ENCODE results near the gene NMT2.
"Not testable (repeated sequence)": the region's sequence is repeated elsewhere in the genome, so short reads cannot be mapped to it uniquely, and the experiment has no call there.

Gene NMT2

DNA sequence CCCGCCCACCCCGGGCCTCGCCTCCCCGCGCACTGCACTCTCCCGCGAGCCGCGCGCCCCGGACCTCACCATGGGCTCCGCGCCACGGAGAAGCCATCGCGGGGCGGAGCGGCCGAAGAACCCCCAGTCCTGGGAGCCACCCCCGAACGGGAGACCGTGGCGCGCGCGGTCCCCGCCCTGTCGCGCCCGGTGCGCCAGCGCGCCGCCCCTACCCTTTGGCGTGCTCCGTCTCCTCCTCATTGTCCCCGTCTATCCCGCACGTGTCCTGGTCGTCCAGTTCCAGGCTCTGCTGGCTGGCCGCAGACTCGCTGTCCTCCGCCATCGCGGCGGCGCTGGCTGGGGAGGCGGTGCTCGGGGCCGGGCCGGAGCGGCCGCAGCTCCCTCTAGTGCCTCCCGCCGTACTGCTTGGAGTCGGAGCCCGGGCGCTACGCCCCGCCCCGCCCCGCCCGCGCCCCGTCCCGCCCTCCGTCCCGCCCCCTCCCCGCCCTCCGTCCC, at the start of gene NMT2:
NMT2 (minus strand) TSS at position 403 of the 495 bp plus-strand sequence; CDS start at position 322, 81 bp downstream.
- no peak for DNase-seq (ENCODE audit: low read depth in 3 of 3)

DNA sequence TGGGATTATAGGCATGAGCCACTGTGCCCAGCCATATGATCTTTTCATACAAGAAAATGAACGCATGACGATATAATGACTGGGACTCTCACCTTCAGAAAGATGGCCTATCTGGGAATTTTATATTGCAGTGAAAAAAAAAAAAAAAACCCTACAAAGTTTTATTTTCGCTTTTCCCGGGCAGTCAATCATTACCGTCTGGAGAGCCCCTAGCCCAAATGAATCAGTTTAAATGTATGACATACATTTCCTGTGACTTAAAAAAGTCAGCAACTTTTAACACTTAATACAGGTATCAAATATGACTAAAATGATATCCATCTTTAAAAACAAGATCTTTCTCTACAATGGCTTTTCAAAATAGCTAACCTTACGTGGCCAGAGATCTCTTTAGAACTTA, 48.2 kb upstream of the NMT2 start:
- no peak for DNase-seq (ENCODE audit: low read depth in 3 of 3)

DNA sequence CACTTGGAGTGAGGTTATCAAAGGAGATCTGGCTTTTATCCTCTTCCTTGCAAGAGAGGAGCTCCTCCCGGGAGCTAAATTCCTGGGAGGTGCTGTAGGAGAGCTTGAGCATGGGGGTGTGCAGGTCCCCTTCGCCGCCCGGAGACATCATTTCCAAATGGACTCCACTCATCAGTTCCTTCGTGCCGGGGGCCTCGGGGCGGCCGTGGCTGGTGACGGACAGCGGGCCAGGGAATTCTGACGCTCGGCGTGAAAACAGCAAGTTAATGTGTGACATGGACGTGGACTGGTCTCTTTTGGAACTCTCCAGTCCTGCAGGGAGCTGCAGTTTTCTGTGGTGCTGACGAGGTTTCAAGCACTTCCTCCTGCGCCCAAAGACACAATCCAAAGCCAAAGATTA, 45.7 kb upstream of the NMT2 start:
- no peak for DNase-seq (ENCODE audit: low read depth in 3 of 3)

DNA sequence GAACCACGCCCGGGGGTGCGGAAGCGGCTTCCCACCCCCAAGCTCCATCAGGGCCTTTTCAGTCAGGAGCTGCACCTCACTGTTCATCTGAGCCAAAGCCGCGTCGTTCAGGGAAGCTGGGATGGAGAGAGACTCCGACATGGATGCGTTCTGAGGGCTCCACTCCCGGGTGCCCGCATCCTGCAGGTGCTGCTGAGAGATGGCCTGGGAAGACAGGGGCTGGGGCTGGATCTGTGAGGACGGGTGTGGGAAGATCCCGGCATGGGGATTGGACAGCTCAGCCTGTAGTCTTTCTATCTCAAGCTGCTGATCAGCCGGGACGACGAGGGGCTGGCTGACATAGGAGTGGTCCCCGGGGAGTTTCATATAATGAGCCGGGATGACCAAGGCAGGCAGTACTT, 45.0 kb upstream of the NMT2 start:
- no peak for DNase-seq (ENCODE audit: low read depth in 3 of 3)

DNA sequence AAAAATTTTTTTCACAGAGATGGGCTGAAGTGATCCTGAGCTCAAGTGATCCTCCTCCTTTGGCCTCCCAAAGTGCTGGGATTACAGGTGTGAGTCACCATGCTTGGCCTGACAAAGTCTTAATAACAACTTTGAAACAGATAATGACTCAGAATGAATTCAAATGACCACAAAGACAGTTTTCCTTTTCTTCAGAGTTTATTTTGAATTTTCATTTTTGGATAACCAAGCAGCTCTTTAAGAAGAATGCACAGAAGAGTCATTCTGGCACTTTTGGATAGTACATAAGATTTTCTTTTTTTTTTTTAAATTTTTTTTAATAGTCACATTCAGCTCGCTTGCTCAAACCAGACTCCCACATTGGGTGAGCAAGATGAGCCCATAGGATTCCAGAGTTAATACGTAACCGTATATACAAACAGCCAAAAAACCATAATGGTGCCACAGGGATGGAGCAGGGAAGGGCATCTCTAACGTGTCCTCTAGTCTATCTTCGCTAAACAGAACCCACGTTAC, 43.0 kb upstream of the NMT2 start:
- DNase-seq (ENCODE audit: low read depth in 3 of 3), result no peak

DNA sequence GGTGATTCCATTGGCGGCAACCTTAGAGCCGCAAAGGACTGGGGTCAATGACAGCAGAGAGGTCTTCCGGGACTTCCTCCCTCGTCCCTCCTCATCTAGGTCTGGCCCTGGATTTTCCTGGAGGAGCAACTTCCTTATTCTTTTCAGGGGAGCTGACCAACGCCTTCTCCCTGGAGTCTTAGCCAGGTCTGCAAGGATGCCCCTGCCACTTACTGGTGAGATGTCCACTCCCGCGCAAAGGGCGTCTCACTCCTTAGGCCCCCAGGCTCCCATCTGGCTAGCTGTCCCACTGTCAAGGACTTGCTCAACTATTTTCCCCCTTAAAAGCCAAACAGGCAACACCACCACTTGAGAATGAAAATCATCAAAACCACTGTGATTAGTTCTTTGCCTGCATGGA, 42.0 kb upstream of the NMT2 start:
- DNase-seq (ENCODE audit: low read depth in 3 of 3), result no peak

DNA sequence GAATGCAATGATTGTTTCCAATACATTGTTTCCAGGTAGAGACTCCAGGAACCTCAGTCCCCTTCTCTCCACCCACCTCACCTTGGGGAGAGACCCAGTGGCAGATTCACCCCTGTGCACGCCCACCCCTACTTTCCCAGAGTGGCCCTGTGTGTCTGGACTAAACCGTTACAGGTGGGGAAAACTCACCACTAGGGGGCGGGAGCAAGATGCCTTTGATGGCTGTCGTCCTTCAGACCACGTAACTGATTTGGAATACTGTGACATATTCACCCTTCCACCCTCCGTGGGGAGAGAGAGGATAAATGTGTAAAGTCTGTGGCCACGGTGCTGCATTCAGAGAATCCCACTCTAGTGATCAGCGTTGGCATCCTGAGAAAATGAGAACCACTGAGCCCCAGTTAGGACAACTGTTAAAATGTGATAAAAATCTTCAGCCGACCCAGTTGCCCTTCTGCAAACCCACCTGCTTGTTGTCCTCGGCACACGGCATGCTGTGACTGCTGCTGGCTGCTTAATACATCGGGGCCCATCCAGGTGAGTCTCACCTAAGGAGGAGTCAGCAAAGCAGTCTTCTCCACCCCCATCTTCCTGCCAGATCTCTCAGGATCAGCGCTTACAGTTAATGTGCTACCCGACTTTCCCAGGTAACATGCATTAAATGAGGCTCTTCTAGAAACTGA, 41.5 kb upstream of the NMT2 start:
- DNase-seq (ENCODE audit: low read depth in 3 of 3), result peak; percentile 50 to 72 (median 62)

DNA sequence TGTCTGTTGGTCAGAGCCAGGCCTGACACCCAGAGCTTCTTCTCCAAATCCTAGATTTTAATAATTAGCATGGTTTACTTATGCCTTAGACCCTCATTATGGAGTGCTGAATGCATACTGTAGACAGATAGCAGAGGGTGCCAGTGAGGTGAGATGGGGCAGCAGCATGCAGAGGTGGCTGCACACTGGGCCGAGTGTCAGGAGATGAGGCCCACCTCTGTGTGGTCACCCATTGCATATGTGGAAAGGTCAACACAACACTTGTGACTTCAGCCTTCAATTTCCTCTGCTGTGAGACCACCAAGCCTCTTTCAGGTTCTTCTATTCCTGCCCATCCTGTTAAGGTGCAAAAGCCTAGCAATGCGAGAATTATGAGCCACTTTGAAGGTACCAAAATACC, 39.7 kb upstream of the NMT2 start:
- no peak for DNase-seq (ENCODE audit: low read depth in 3 of 3)

DNA sequence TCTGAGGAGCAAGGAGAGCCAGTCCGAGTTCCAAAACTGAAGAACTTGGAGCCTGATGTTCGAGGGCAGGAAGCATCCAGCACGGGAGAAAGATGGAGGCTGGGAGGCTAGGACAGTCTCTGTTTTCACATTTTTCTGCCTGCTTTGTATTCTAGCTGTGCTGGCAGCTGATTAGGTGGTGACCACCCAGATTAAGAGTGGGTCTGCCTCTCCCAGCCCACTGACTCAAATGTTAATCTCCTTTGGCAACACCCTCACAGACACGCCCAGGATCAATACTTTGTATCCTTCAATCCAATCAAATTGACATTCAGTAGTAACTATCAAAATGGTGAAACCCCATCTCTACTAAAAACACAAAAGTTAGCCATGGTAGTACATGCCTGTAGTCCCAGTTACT, 38.9 kb upstream of the NMT2 start:
- not testable (repeated sequence) for DNase-seq (ENCODE audit: low read depth in 3 of 3)

DNA sequence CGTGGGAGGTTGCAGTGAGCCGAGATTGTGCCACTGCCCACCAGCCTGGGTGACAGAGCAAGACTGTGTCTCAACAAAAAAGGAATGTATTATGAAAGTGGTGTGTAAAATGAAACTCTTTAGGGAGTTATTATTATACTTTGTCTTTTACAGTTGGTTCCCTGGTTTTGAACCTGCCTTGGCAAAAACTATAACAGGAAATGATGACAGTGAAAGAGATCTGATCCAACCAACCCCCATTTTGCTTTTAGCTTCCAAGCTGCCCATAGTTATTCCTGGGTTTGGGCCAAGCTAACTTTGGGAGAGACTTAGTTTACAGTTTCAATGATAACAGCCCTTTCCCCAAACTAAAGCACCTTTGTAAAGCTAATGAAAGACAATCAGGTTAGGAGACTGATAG, 34.1 kb upstream of the NMT2 start:
- no peak for DNase-seq (ENCODE audit: low read depth in 3 of 3)

DNA sequence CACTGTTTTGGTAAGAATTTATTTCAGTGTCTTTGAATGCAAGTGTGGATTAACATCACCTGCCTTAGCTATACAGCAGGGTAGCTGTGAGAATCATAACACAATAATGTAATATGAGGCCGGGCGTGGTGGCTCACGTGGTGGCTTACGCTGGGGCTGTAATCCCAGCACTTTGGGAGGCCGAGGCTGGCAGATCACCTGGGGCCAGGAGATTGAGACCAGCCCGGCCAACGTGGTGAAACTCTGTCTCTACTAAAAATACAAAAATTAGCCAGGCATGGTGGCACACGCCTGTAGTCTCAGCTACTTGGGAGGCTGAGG, 33.8 kb upstream of the NMT2 start:
- not testable (repeated sequence) for DNase-seq (ENCODE audit: low read depth in 3 of 3)

DNA sequence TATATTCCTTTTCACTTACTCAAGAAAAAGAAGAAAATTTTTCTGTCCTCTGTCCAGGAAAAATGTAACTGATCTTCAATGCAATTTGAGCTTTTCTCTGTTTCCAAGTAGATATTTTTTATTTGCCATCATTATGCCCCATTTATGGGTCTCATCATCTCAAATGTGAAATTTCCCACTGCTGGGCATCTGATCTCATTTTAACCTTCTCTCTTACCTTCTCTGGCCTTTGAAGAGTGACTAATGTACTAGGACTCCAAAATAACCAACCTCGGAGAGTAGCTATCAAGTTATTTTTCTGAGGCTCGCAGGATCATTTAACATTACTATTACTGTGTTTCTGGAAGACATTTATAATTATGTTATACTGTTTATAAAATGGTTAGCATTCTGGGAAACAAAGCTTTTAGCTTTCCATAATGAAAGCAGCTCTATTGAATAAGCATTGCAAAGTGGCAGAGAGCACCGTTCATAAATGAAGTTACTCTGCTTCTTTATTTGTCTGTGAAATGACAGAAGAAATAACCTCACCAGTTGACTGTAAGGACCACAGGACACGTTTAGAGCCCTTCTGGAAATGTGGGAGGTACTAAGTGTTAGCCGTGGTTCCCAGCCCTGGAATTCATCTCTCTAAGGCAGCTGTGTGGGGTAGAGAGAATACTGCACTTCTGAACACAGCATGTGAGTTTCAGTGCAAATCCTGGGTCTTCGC, 33.3 kb upstream of the NMT2 start:
- no peak for DNase-seq (ENCODE audit: low read depth in 3 of 3)

DNA sequence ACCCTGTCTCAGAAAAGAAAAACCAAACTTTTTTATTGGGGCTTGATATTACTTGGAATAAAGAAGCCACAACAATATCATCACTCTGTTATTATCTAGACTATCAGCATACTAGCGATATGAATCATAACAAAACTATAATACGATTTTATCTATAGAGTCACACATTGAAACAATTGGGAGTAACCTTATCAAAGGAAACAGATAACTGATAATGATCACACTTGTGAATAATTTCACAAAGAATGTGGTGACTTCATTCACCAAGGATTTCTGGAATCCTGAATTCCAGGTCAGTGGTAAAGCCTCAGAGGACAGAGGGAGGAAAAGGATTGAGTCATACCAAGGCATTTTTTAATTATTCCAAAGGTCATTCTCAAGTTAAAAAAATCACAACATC, 32.1 kb upstream of the NMT2 start:
- DNase-seq (ENCODE audit: low read depth in 3 of 3), result no peak

DNA sequence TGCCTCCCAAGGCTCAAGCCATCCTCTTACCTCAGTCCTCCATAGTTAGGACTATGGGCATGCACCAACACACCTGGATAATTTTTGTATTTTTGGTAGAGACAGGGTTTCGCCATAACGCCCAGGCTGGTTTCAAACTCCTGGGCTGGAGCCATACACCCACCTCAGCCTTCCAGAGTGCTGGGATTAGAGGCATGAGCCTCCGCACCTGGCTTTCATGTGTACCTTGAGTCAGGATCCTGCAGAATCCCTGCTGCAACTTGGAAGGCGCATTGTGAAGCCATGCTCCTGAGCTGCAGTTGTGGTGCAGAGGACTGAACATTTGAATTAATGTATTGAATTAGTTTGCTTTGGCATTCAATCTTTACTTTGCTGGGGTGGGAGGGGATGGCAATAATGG, 29.4 kb upstream of the NMT2 start:
- no peak for DNase-seq (ENCODE audit: low read depth in 3 of 3)

DNA sequence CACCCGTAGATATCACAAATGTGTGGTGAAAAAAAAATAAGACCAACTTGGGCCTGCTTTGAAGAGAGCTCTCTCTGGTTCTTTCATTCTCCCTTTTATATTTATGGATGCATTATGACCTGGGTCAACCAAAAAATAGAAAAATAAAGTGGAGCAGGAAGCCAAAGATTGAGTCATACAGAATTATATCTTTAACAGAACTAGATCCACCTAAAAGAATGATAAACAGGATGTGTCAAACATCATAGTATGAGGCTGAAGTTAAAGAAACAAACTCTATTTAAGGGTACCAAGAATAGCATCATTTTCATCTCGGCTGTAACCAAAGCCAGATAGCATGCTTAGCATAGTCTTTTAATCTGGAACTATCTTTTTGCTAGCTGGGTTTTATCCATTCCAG, 28.8 kb upstream of the NMT2 start:
- DNase-seq (ENCODE audit: low read depth in 3 of 3), result no peak

DNA sequence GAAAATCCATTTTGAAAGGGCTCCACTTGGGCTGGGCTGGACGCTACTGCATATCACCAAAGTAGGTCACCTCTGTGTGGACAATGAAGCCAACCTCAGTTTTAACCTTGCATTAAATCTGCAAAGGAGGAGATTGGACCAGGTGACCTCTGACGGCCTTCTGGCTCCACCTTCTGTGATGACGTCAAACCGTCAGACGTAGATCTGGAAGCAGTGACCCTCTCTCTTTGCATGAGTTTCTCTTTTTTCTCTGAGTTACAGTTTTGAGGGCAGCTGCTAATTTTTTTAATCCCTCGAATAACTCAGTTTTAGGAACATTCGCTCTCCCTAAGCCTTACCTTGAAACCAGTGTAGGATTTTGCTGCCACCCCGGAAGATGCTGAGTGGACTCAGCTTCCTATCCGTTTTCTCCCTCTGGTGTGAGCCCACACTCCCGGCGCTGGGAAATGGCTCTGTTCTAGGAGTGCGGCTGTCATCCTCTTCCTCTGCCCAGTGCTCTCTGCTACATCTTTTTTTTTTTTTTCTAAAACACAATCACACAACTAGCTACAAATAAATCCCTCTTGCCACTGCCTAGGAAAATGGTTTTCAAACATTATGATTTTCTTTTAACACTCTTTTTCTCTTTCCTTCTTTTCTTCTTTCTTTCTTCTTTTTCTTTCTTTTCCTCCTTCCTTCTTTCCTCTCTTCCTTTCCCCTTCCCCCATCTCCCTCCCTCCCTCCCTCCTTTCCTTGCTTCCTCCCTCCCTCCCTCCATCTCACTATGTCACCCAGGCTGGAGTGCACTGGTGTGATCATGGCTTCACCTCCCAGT, 27.7 kb upstream of the NMT2 start:
- no peak for DNase-seq (ENCODE audit: low read depth in 3 of 3)

DNA sequence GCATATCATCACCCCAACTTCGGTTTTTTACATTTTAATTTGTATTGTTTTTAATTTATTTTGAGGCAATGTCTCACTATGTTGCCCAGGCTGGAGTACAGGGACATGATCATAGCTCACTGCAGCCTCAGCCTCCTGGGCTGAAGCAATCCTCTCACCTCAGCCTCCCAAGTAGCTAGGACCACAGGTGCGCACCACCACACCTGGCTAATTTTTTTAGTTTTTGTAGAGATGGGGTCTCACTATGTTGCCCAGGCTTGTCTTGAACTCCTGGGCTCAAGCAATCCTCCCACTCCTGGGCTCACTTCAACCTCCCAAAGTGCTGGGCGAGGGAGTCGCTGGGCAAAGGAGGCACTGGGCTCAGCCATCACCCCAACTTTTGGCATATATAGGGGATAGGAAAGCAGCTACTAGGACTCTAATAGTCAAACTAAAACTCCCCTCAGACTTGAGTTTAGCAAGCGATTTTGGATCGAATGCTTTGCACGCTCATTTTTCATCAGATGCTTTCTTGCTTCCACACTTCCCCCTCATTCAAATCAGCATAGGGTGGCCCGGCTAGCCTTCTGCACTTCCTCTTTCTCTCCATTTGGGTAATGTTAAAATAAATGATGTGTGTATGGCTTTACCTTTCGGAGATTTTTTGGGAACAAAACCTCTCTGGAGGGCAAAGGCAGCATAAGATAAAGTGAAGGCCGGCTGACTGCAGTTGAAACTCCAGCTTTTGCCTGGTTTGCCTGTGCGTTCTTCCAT, 20.8 kb upstream of the NMT2 start:
- no peak for DNase-seq (ENCODE audit: low read depth in 3 of 3)

DNA sequence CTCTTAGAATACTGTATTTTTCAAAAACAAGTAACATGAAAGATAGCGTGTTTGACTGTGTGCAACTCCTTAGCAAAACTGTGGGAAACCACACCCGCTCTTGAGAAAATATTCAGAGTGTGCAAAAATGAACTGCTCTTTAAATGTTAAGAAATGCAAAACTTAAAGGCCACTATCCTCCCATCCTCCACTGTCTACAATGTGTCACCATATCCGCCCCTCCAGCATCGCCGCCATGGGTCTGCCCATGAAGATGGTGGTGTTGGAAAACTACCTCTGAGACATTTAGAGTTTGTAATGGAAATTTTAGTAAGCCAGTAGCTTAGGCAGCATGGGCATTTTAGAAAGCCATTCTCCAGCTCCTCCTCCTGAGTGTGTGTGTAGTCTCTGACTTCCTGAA, 20.1 kb upstream of the NMT2 start:
- no peak for DNase-seq (ENCODE audit: low read depth in 3 of 3)

DNA sequence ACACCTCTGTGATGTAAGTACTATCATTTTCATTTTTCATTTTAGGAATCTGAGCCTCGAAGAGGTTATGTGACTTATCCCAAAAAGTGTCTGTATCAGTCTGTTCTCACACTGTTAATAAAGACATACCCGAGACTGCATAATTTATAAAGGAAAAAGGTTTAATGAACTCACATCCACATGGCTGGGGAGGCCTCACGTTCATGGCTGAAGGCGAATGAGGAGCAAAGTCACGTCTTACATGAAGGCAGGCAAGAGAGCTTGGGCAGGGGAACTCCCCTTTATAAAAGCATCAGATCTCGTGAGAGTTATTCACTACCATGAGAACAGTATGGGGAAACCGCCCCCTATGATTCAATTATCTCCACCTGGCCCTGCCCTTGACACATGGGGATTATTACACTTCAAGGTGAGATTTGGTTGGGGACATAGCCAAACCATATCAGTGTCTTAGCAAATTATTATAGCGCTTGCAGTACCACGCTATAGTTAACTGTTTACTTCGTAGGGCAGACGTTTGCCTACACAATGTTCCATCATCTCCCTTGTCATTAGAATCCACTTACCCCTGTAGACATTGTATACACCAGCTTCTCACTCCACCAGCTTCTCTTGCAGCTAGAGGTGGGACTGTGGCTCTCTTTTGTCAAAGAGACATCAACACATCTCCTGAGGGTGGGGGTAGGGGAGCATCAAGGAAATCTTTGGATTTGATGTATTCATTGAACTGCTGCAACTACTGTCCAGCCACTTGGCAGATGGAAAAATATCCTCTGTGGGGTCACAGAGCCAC, 15.4 kb upstream of the NMT2 start:
- DNase-seq (ENCODE audit: low read depth in 3 of 3), result no peak

DNA sequence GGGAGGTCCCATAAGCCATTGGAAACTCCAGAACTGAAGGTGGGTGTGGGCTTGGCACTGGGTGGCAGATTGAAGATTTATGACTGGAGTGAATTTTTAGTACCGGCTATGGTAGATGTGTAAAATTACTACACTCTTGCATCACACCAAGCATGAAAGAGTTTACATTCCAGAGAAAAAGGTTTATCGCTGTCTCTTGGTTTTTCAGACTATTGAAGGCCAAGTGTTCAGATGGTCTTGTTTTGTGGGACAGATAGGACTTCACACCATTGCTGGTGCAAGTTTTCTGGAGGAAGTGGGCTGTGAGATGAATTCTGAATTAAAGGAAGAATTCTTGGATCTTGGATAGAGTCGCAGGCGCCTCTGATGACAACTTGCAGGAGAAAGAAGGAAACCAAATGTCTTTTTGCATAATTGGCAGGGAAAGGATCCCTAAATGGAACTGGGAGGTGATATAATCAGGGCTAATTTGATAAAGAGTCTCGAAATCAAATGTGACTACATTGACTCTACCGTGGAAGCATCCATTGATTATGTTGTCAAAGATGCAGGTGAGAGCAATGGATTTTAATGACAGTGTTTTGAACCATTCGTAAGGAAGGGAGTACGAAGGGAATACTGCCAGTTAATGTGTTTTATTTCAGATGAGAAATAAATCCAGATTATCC, 14.2 kb upstream of the NMT2 start:
- DNase-seq (ENCODE audit: low read depth in 3 of 3), result no peak
